K562 (cell line): ENCODE measurements around the gene POLR2L. TPM values are rescaled to one million over a fixed set of nuclear protein-coding genes. Genes with fewer than 3 reads are reported as not detected.

Experiments used
- ATAC-seq: fragments of 200-7000 bp; cut with Tn5 transposase; 3 replicates; pipeline ENCODE4 v1.9.1; 2020; ENCODE audit warnings: moderate library complexity
- BruUV-seq: library from RNA; stranded (reverse); fragments of 400-500 nt; replicated peaks from 2 replicates; lab custom pipeline; 2021; lab: Mats Ljungman, UMichigan
- CTCF ChIA-PET: fragments of 300-600 bp; formaldehyde crosslinking; extraction: SDS; loops from one replicate; lab custom pipeline; 2021; ENCODE audit warnings: low intra/inter-chr PET ratio; lab: Yijun Ruan, JAX
- POLR2A ChIA-PET: fragments of 300-600, 350-650 bp; sonication (Branson Sonifier 250); formaldehyde crosslinking; extraction: SDS; loops from one replicate; lab custom pipeline; 2021; ENCODE audit warnings: antibody characterized with exemption, inconsistent platforms; lab: Yijun Ruan, JAX
- DNase-seq, 4 experiments: peaks; one replicate each; pipeline versions ENCODE4 v3.0.0 to v3.0.0-alpha.2; 2011 to 2018; ENCODE audit warnings: low spot score in 3 of 4, mixed read lengths in 3 of 4; ENCODE audit errors: extremely low read depth in 1 of 4
- FAIRE-seq: peaks from 2 replicates; lab custom pipeline; 2011; peaks lifted over from hg19 to GRCh38; lab: Jason Lieb, UNC
- H2AFZ ChIP-seq: 2 replicates; pipeline ENCODE4 v1.6.0; 2011; ENCODE audit warnings: low read depth, low read length, control low read depth, inconsistent platforms
- H3K27ac ChIP-seq: fragments of 200-600 bp; 3 replicates; pipeline ENCODE4 v1.8.0; 2011; ENCODE audit warnings: low read depth, mild to moderate bottlenecking, control low read depth, inconsistent platforms, low read length, moderate library complexity, mixed read lengths; ENCODE audit errors: extremely low read depth
- H3K27me3 ChIP-seq, 2 experiments: fragments of 300-600 bp in 1 of 2; 2 replicates in 1 of 2; 3 replicates in 1 of 2; pipeline versions ENCODE4 v1.6.0 to v1.8.0; 2011; ENCODE audit warnings: inconsistent platforms in 2 of 2, low read length in 2 of 2, mild to moderate bottlenecking in 1 of 2, mixed read lengths in 1 of 2, moderate library complexity in 1 of 2; ENCODE audit not compliant: control insufficient read depth in 2 of 2, insufficient read depth in 2 of 2
- H3K36me3 ChIP-seq: fragments of 300-600 bp; 3 replicates; pipeline ENCODE4 v1.8.0; 2011; ENCODE audit warnings: mild to moderate bottlenecking, low read length, inconsistent platforms; ENCODE audit not compliant: control insufficient read depth, insufficient read depth
- H3K4me1 ChIP-seq, 2 experiments: fragments of 200-600 bp in 1 of 2; replicated peaks in 1 of 2; 2 replicates in 1 of 2; 3 replicates in 1 of 2; pipeline versions ENCODE4 v1.5.1 to v1.8.0; 2011; ENCODE audit warnings: inconsistent platforms in 2 of 2, low read length in 2 of 2, mild to moderate bottlenecking in 1 of 2, mixed read lengths in 1 of 2, moderate library complexity in 1 of 2; ENCODE audit not compliant: control insufficient read depth in 2 of 2, insufficient read depth in 2 of 2
- H3K4me2 ChIP-seq: 2 replicates; pipeline ENCODE4 v1.6.1; 2011; ENCODE audit warnings: low read length, control low read depth, inconsistent platforms, mixed read lengths; ENCODE audit not compliant: insufficient read depth
- H3K4me3 ChIP-seq: fragments of 200-600 bp; sonication (generic), shearing (Covaris generic); 2 replicates; pipeline ENCODE4 v1.5.1; 2016; ENCODE audit warnings: control low read depth, inconsistent platforms
- H3K79me2 ChIP-seq: fragments of 200-600 bp; 3 replicates; pipeline ENCODE4 v1.8.0; 2011; ENCODE audit warnings: low read length, inconsistent platforms; ENCODE audit not compliant: control insufficient read depth, insufficient read depth
- H3K9ac ChIP-seq, 2 experiments: 2 replicates each; pipeline versions ENCODE4 v1.6.0 to v1.6.1; 2011; ENCODE audit warnings: low read depth in 2 of 2, low read length in 2 of 2, control low read depth in 1 of 2, inconsistent platforms in 1 of 2, mild to moderate bottlenecking in 1 of 2, mixed read lengths in 1 of 2; ENCODE audit not compliant: insufficient read depth in 1 of 2
- H3K9me1 ChIP-seq: one replicate; pipeline ENCODE4 v1.6.0; 2011; ENCODE audit warnings: inconsistent platforms, mild to moderate bottlenecking, low read length, moderate library complexity; ENCODE audit not compliant: control insufficient read depth, insufficient read depth
- H3K9me3 ChIP-seq: replicated peaks from 2 replicates; pipeline ENCODE4 v1.5.1; 2011; ENCODE audit warnings: low read depth, low read length, inconsistent platforms; ENCODE audit not compliant: control insufficient read depth, insufficient read depth
- H4K20me1 ChIP-seq: replicated peaks from 2 replicates; pipeline ENCODE4 v1.6.1; 2011; ENCODE audit warnings: low read length, inconsistent platforms, mixed read lengths; ENCODE audit not compliant: control insufficient read depth, insufficient read depth
- DACH1 ChIP-seq: fragments of 450-650 bp; IDR thresholded peaks from 2 replicates; pipeline ENCODE4 v1.6.1; 2018; ENCODE audit not compliant: partially characterized antibody
- HDAC3 ChIP-seq: fragments of 450-650 bp; IDR thresholded peaks from 2 replicates; pipeline ENCODE4 v1.6.1; 2018; ENCODE audit warnings: borderline replicate concordance, mild to moderate bottlenecking, moderate library complexity; ENCODE audit not compliant: partially characterized antibody
- MEF2D ChIP-seq: conservative IDR thresholded peaks from 2 replicates; pipeline ENCODE4 v1.6.1; 2016; ENCODE audit warnings: low read depth, missing genetic modification characterization, missing compliant biosample characterization
- POLR2G ChIP-seq: fragments of 200-400 bp; formaldehyde crosslinking; IDR thresholded peaks from 2 replicates; pipeline ENCODE4 v1.6.1; 2017; ENCODE audit warnings: low read depth, mild to moderate bottlenecking, antibody characterized with exemption, low read length, moderate library complexity
- RAD21 ChIP-seq, 2 experiments: fragments of 250-450 bp in 1 of 2; fragments of 450-650 bp in 1 of 2; sonication (Bioruptor Pico) in 1 of 2; formaldehyde crosslinking in 1 of 2; IDR thresholded peaks in 1 of 2; conservative IDR thresholded peaks in 1 of 2; 2 replicates each; pipeline versions ENCODE4 v1.4.0 to v1.8.0; 2020 to 2022; ENCODE audit warnings: mild to moderate bottlenecking in 2 of 2, moderate library complexity in 1 of 2
- ZBTB7A ChIP-seq: IDR thresholded peaks from 2 replicates; pipeline ENCODE4 v1.6.1; 2011; ENCODE audit warnings: low read depth, mild to moderate bottlenecking, low read length, moderate library complexity, borderline replicate concordance; ENCODE audit not compliant: control insufficient read depth
- ZNF699 ChIP-seq: fragments of 250-450 bp; sonication (Bioruptor Pico); IDR thresholded peaks from 2 replicates; pipeline ENCODE4 v1.8.0; 2021; ENCODE audit warnings: mild to moderate bottlenecking, moderate library complexity; ENCODE audit not compliant: insufficient replicate concordance
- WGBS: fragments of 100-300 bp; shearing (Covaris generic); methylation state at CpG from one replicate; pipeline ENCODE4 v1.1.6; 2016; ENCODE audit warnings: low coverage, mixed read lengths; ENCODE audit not compliant: insufficient coverage; ENCODE audit errors: missing lambda C conversion rate; 5-methylcytosine and 5-hydroxymethylcytosine counted together
- in situ Hi-C: fragments of 300-500 bp; cut with MboI; formaldehyde crosslinking; loops from 4 replicates; pipeline ENCODE4 v1.15.0; 2018; ENCODE audit warnings: inconsistent platforms, mixed read lengths
- intact Hi-C: fragments of 100-400 bp; cut with micrococcal nuclease; formaldehyde crosslinking; loops from 2 replicates; pipeline ENCODE4 v1.14.2; 2022
- polyA plus RNA-seq, 8 experiments: library from polyadenylated mRNA; depleted of rRNA in 4 of 8; stranded (reverse) in 5 of 8; unstranded in 3 of 8; fragments of >200 nt; fragmentation: Nextera tagmentation in 2 of 8; fragmentation: Illumina TruSeq in 1 of 8; extraction: Ambion mirVana in 2 of 8; extraction: Trizol in 1 of 8; gene quantifications; 2 replicates each; pipeline versions ENCODE4 v1.2.1 to v1.2.3, GENCODE V29; 2011 to 2014; ENCODE audit warnings: inconsistent platforms in 1 of 8, missing spikeins in 1 of 8
- total RNA-seq, 7 experiments: library from RNA; depleted of rRNA in 6 of 7; stranded (reverse); fragments of >200 nt in 6 of 7; fragmentation: Illumina TruSeq in 2 of 7; extraction: Trizol in 2 of 7; gene quantifications; 2 replicates each; pipeline versions ENCODE4 v1.2.1 to v1.2.3, GENCODE V29; 2011 to 2021; ENCODE audit warnings: low replicate concordance in 1 of 7
- TF ChIP-seq, protein P1 (sequence below): sonication (generic); formaldehyde crosslinking; IDR thresholded peaks from 2 replicates; pipeline ENCODE4 v1.8.0; 2022; ENCODE audit warnings: missing genetic modification reagents, mild to moderate bottlenecking, moderate library complexity, borderline replicate concordance
- TF ChIP-seq, protein P2 (sequence below): IDR thresholded peaks from 2 replicates; pipeline ENCODE4 v1.6.1; 2011; ENCODE audit warnings: borderline replicate concordance, low read depth, mild to moderate bottlenecking, moderate library complexity, low read length; ENCODE audit not compliant: insufficient read depth, poor library complexity, severe bottlenecking
- TF ChIP-seq, protein P3 (sequence below), 3 experiments: IDR thresholded peaks in 2 of 3; conservative IDR thresholded peaks in 1 of 3; 2 replicates each; pipeline ENCODE4 v1.5.1; 2011 to 2012; ENCODE audit warnings: low read length in 3 of 3, mild to moderate bottlenecking in 3 of 3, control low read depth in 2 of 3, improper control_type of control experiment in 1 of 3, inconsistent platforms in 1 of 3, low read depth in 1 of 3, mixed read lengths in 1 of 3, moderate library complexity in 1 of 3; ENCODE audit not compliant: insufficient read depth in 2 of 3

Gene POLR2L
- total and polyA plus RNA-seq, 9 of the 15 experiments (the other 6 are each of a cell fraction or from before 2014, with no cell fraction given), result 38.3 to 688 (median 108) TPM

DNA sequence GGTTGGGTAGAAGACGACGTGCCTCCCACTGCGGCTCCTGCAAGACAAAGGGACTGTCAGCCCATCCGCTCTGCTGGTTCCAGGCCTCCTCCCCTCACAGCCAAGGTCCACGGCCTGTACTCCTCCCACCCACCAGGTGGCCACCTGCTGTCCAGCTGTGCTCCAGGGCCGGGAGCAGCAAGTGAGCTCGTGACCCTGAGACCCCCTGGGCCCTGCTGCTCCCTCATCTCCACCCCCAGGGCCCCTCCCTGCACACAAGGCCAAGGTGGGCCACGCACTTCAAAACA is 27.7 kb upstream of the POLR2L start:
- 70% methylated on average over 8 of the region's 8 CpGs for WGBS
- Histone ChIP-seq H4K20me1 (peaks cover 10% of the 10 kb centered on the region; the same call in 1 of the 2 replicates), H3K9ac (no peak overlapping the region; a peak in 1 of 4 replicates), H3K79me2 (no peaks in the 10 kb centered on the region), H3K9me3 (no peaks in the 10 kb centered on the region), H3K9me1 (no peaks in the 10 kb centered on the region), H3K4me1 (peaks cover 0 to 79% of the 10 kb centered on the region in 2 experiments; a peak in 4 of 5 replicates), H3K4me2 (no peak overlapping the region), H3K27me3 (no peaks in the 10 kb centered on the region), H3K27ac (no peak overlapping the region), H2AFZ (no peak overlapping the region), H3K36me3 (peaks cover 52% of the 10 kb centered on the region), H3K4me3 (no peak overlapping the region)
- ATAC-seq (peak; percentile 77), DNase-seq (peak in 2 of 4 experiments; percentile 32 to 44), FAIRE-seq (no peak)
- no TSS peak for BruUV-seq
- intact Hi-C loops (no loop called here), in situ Hi-C loops (no loop called here)
- ChIA-PET POLR2A (no interaction called here), CTCF (no interaction called here)
- TF ChIP-seq MEF2D (tag), result no peak
- no peak for TF ChIP-seq HDAC3
- TF ChIP-seq, protein P1, sequence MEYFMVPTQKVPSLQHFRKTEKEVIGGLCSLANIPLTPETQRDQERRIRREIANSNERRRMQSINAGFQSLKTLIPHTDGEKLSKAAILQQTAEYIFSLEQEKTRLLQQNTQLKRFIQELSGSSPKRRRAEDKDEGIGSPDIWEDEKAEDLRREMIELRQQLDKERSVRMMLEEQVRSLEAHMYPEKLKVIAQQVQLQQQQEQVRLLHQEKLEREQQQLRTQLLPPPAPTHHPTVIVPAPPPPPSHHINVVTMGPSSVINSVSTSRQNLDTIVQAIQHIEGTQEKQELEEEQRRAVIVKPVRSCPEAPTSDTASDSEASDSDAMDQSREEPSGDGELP (CRISPR knock-in tag), result peak; percentile 50; the same call in 1 of the 2 replicates
- TF ChIP-seq ZNF699 (CRISPR knock-in tag), result no peak
- peak; percentile 9 for TF ChIP-seq DACH1
- TF ChIP-seq, protein P2, sequence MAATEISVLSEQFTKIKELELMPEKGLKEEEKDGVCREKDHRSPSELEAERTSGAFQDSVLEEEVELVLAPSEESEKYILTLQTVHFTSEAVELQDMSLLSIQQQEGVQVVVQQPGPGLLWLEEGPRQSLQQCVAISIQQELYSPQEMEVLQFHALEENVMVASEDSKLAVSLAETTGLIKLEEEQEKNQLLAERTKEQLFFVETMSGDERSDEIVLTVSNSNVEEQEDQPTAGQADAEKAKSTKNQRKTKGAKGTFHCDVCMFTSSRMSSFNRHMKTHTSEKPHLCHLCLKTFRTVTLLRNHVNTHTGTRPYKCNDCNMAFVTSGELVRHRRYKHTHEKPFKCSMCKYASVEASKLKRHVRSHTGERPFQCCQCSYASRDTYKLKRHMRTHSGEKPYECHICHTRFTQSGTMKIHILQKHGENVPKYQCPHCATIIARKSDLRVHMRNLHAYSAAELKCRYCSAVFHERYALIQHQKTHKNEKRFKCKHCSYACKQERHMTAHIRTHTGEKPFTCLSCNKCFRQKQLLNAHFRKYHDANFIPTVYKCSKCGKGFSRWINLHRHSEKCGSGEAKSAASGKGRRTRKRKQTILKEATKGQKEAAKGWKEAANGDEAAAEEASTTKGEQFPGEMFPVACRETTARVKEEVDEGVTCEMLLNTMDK, result peak; percentile 44
- TF ChIP-seq, protein P3, sequence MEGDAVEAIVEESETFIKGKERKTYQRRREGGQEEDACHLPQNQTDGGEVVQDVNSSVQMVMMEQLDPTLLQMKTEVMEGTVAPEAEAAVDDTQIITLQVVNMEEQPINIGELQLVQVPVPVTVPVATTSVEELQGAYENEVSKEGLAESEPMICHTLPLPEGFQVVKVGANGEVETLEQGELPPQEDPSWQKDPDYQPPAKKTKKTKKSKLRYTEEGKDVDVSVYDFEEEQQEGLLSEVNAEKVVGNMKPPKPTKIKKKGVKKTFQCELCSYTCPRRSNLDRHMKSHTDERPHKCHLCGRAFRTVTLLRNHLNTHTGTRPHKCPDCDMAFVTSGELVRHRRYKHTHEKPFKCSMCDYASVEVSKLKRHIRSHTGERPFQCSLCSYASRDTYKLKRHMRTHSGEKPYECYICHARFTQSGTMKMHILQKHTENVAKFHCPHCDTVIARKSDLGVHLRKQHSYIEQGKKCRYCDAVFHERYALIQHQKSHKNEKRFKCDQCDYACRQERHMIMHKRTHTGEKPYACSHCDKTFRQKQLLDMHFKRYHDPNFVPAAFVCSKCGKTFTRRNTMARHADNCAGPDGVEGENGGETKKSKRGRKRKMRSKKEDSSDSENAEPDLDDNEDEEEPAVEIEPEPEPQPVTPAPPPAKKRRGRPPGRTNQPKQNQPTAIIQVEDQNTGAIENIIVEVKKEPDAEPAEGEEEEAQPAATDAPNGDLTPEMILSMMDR (IDR thresholded peaks at IDR 0.05 in 2 of 3, conservative IDR thresholded peaks at IDR 0.05 in 1 of 3; ENCODE audit: insufficient read depth in 2 of 3, low read depth in 1 of 3, low read length in 3 of 3), result peak in 1 of 3 experiments; percentile 33; a peak in 1 of 6 replicates
- TF ChIP-seq RAD21 (CRISPR knock-in tag; conservative IDR thresholded peaks at IDR 0.05 in 1 of 2, IDR thresholded peaks at IDR 0.05 in 1 of 2), result peak in 1 of 2 experiments; percentile 17; a peak in 1 of 4 replicates
- TF ChIP-seq ZBTB7A, result 0 out of 2 replicates have a peak, but pooled peaks have one; percentile 9
- TF ChIP-seq POLR2G, result peak; percentile 40
